ENCODE measurements around the gene CAMK2N2. TPM values are rescaled to one million over a fixed set of nuclear protein-coding genes. Genes with fewer than 3 reads are reported as not detected.

Gene CAMK2N2
- total RNA-seq, 2 donors from 2014 or later = 0.19 TPM; not detected in 1

DNA sequence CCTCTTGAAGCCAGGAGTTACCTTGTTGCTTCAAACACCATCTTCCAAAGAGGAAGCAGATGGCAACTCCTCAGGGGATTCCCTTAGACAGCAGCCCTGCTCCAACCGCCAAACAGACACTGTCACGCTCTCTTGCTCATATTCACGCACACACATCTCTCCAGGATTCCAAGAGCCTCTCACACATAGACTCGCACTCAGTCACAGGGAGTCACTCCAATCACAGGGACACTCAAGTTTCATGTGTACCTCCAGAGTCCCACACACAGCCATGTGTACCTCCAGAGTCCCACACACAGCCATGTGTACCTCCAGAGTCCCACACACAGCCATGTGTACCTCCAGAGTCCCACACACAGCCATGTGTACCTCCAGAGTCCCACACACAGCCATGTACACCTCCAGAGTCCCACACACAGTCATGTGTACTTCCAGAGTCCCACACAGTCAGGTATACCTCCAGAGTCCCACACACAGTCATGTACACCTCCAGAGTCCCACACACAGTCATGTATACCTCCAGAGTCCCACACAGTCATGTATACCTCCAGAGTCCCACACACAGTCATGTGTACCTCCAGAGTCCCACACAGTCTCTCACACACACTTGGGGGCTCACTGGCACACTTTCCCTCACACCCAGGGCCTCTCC is 25.8 kb downstream of the CAMK2N2 start:
- Histone ChIP-seq H3K27me3 (peaks cover 13% of the 10 kb centered on the region), H3K36me3 (no peaks in the 10 kb centered on the region), H3K4me3 (no peak overlapping the region), H3K9ac (ENCODE audit: low read depth in 2 of 2, low read length in 2 of 2) (no peak overlapping the region), H3K4me1 (no peaks in the 10 kb centered on the region), H3K27ac (no peak overlapping the region), H3K9me3 (no peaks in the 10 kb centered on the region)
- DNase-seq = no peak
- TF ChIP-seq CTCF (IDR thresholded peaks at IDR 0.05) = no peak
- intact Hi-C loops (cut with DNase I) = no loop called here

GRCh38 chr3:184234671-184235380 is 26.5 kb downstream of the CAMK2N2 start:
- H3K27ac ChIP-seq = no peak overlapping the region
- no peaks in the 10 kb centered on the region for H3K9me3 ChIP-seq
- intact Hi-C loops (cut with DNase I) = no loop called here
- H3K9ac ChIP-seq (ENCODE audit: low read depth in 2 of 2, low read length in 2 of 2) = no peak overlapping the region
- peaks cover 5% of the 10 kb centered on the region for H3K4me1 ChIP-seq
- H3K36me3 ChIP-seq = no peaks in the 10 kb centered on the region
- DNase-seq = no peak
- peaks cover 20% of the 10 kb centered on the region for H3K27me3 ChIP-seq
- H3K4me3 ChIP-seq = no peak overlapping the region
- no peak for TF ChIP-seq CTCF (IDR thresholded peaks at IDR 0.05)

DNA sequence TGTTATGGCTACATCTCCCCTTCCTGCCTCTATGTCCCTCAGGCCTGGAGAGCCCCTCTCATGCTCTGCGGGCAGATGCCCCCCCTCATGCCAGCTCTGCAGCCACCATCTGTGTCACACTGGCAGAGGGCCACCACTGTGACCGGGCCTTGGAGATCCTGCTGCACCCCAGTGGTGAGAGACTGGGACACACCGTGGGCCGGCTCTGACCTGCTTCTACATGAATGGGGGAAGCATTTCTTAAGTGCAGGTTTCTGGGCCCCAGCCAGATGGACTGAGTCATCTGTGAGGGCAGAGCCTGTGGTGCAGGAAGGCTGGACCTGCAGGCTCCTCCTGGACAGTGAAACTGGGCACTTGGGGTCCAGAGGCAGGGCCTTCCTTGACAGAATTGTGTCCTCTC is 27.1 kb downstream of the CAMK2N2 start:
- no peak for DNase-seq

DNA sequence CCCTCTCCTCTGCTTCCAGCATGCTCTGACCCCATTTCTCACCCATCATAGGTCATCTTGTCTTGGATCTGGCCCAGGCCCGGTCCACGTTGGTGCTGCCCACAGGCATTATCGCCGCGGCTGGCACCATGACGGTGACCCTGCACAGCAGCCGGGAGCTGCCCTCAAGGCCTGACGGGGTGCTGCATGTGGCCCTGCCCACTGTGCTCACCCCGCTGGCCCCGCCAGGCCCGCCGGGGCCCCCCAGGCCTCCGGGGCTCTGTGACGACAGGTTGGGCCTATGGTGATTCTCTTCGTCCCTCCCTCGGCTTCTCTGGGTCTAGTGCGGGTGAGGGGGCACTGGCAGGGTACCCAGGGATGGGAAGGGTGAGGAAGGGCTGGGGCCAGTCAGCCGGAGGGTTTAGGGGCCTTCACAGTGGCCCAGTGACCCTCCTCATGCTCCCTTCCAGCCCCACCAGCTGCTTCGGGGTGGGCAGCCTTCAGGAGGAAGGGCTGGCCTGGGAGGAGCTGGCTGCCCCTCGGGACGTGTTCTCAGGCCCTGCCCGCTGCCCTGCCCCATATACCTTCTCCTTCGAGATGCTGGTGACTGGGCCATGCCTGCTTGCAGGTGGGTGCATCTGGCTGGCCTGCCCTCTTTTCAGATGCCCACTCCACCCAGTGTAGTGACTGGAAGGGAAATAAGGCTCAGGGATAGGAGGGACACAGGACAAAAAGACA is 28.1 kb downstream of the CAMK2N2 start:
- H3K27me3 ChIP-seq = peaks cover 34% of the 10 kb centered on the region

More for the DNA sequence above, 27.1 kb downstream of the CAMK2N2 start:
- Histone ChIP-seq H3K4me3 (no peak overlapping the region), H3K27me3 (peaks cover 26% of the 10 kb centered on the region), H3K9me3 (no peaks in the 10 kb centered on the region), H3K9ac (ENCODE audit: low read depth in 2 of 2, low read length in 2 of 2) (no peak overlapping the region), H3K36me3 (no peaks in the 10 kb centered on the region), H3K27ac (no peak overlapping the region), H3K4me1 (peaks cover 9% of the 10 kb centered on the region)
- intact Hi-C loops (cut with DNase I) = no loop called here
- TF ChIP-seq CTCF (IDR thresholded peaks at IDR 0.05) = no peak

More for the DNA sequence above, 28.1 kb downstream of the CAMK2N2 start:
- DNase-seq = no peak
- Histone ChIP-seq H3K4me1 (peaks cover 9% of the 10 kb centered on the region), H3K27ac (no peak overlapping the region), H3K4me3 (no peak overlapping the region), H3K9ac (ENCODE audit: low read depth in 2 of 2, low read length in 2 of 2) (no peak overlapping the region), H3K36me3 (no peaks in the 10 kb centered on the region), H3K9me3 (no peaks in the 10 kb centered on the region)
- intact Hi-C loops (cut with DNase I) = no loop called here
- TF ChIP-seq CTCF (IDR thresholded peaks at IDR 0.05) = no peak

Data from colonic mucosa (tissue), 4 donors.